Right atrium auricular region (tissue), 2 donors: ENCODE data around the gene KRT73. TPM values are rescaled to one million over a fixed set of nuclear protein-coding genes. Genes with fewer than 3 reads are reported as not detected.

Experiments used
- DNase-seq: peaks from one replicate; pipeline ENCODE4 v3.0.0-alpha.2; 2019; ENCODE audit warnings: low spot score
- H3K27ac ChIP-seq, 2 donors: fragments of 200-600 bp; sonication (generic); 1 replicate in 1 of 2; 2 replicates in 1 of 2; pipeline ENCODE4 v1.5.1; 2016 to 2019
- H3K27me3 ChIP-seq, 2 donors: fragments of 200-600 bp; sonication (generic); one replicate each; pipeline versions ENCODE4 v1.5.1 to v1.6.0; 2017 to 2019
- H3K36me3 ChIP-seq: fragments of 200-600 bp; sonication (generic); one replicate; pipeline ENCODE4 v1.5.1; 2016
- H3K4me1 ChIP-seq, 2 donors: fragments of 200-600 bp; sonication (generic); one replicate each; pipeline versions ENCODE4 v1.5.1 to v1.6.0; 2017 to 2019
- H3K4me3 ChIP-seq, 2 donors: fragments of 200-600 bp; sonication (generic); 1 replicate in 1 of 2; 2 replicates in 1 of 2; pipeline ENCODE4 v1.5.1; 2017 to 2019; ENCODE audit warnings: mild to moderate bottlenecking in 1 of 2, moderate library complexity in 1 of 2
- H3K9me3 ChIP-seq, 2 donors: fragments of 200-600 bp; sonication (generic); one replicate each; pipeline ENCODE4 v1.5.1; 2019
- CTCF ChIP-seq, 2 donors: fragments of 200-600 bp; sonication (generic); IDR thresholded peaks; one replicate each; pipeline ENCODE4 v1.5.1; 2019; ENCODE audit warnings: antibody characterized with exemption in 2 of 2
- total RNA-seq, 2 donors: library from RNA; depleted of rRNA; stranded (reverse); fragments of >200 nt; gene quantifications; one replicate each; pipeline ENCODE4 v1.1.0, GENCODE V29; 2016

Gene KRT73
- total RNA-seq, 2 donors from 2014 or later: not detected

GRCh38 chr12:52591521-52591920 is 26.8 kb downstream of the KRT73 start:
- H3K4me1 ChIP-seq: no peaks in the 10 kb centered on the region
- no peak for DNase-seq
- H3K36me3 ChIP-seq: no peaks in the 10 kb centered on the region
- no peak overlapping the region for H3K4me3 ChIP-seq
- TF ChIP-seq CTCF (IDR thresholded peaks at IDR 0.05): no peak
- H3K27me3 ChIP-seq: no peaks in the 10 kb centered on the region
- H3K9me3 ChIP-seq: no peaks in the 10 kb centered on the region
- H3K27ac ChIP-seq: no peak overlapping the region

GRCh38 chr12:52590021-52590420 is 28.3 kb downstream of the KRT73 start:
- Histone ChIP-seq H3K27me3 (no peaks in the 10 kb centered on the region), H3K36me3 (no peaks in the 10 kb centered on the region), H3K27ac (no peak overlapping the region), H3K4me1 (no peaks in the 10 kb centered on the region), H3K9me3 (no peaks in the 10 kb centered on the region), H3K4me3 (no peak overlapping the region)
- DNase-seq: no peak
- no peak for TF ChIP-seq CTCF (IDR thresholded peaks at IDR 0.05)

- Histone ChIP-seq H3K27me3 (no peaks in the 10 kb centered on the region), H3K4me1 (no peaks in the 10 kb centered on the region), H3K9me3 (no peaks in the 10 kb centered on the region), H3K36me3 (no peaks in the 10 kb centered on the region), H3K27ac (no peak overlapping the region), H3K4me3 (no peak overlapping the region)
- no peak for TF ChIP-seq CTCF (IDR thresholded peaks at IDR 0.05)
- DNase-seq: no peak
Observed at GRCh38 chr12:52587563-52587962, 30.8 kb downstream of the KRT73 start.

- no peak overlapping the region for H3K27ac ChIP-seq
- TF ChIP-seq CTCF (IDR thresholded peaks at IDR 0.05): no peak
- no peaks in the 10 kb centered on the region for H3K9me3 ChIP-seq
- H3K4me3 ChIP-seq: no peak overlapping the region
- no peak for DNase-seq
- H3K36me3 ChIP-seq: no peaks in the 10 kb centered on the region
- no peaks in the 10 kb centered on the region for H3K27me3 ChIP-seq
- no peaks in the 10 kb centered on the region for H3K4me1 ChIP-seq
Observed at GRCh38 chr12:52585946-52586345, 32.4 kb downstream of the KRT73 start.

- no peak for DNase-seq
- TF ChIP-seq CTCF (IDR thresholded peaks at IDR 0.05): no peak
- Histone ChIP-seq H3K36me3 (no peaks in the 10 kb centered on the region), H3K9me3 (no peaks in the 10 kb centered on the region), H3K4me1 (no peaks in the 10 kb centered on the region), H3K4me3 (no peak overlapping the region), H3K27ac (no peak overlapping the region), H3K27me3 (no peaks in the 10 kb centered on the region)
Observed at GRCh38 chr12:52585066-52585465, 33.3 kb downstream of the KRT73 start.

- no peak overlapping the region for H3K27ac ChIP-seq
- H3K4me1 ChIP-seq: no peaks in the 10 kb centered on the region
- H3K4me3 ChIP-seq: no peak overlapping the region
- H3K9me3 ChIP-seq: no peaks in the 10 kb centered on the region
- no peaks in the 10 kb centered on the region for H3K36me3 ChIP-seq
- no peaks in the 10 kb centered on the region for H3K27me3 ChIP-seq
- no peak for DNase-seq
- no peak for TF ChIP-seq CTCF (IDR thresholded peaks at IDR 0.05)
Observed at GRCh38 chr12:52584156-52584682, 34.1 kb downstream of the KRT73 start.
